Psoas muscle (tissue), 8 donors: ENCODE results near the gene AIMP1. TPM values are rescaled to one million over a fixed set of nuclear protein-coding genes. Genes with fewer than 3 reads are reported as not detected.
A peak's percentile ranks its signal among the peaks of the same experiment; 100 is the strongest.

ENCODE experiments used
- ATAC-seq, 4 donors: fragments of 200-7000 bp; cut with Tn5 transposase; one replicate each; pipeline ENCODE4 v1.9.1; 2020; ENCODE audit warnings: moderate library complexity in 3 of 4, mild to moderate bottlenecking in 2 of 4
- DNase-seq, 2 donors: peaks; one replicate each; pipeline ENCODE4 v3.0.0-alpha.2; 2020
- H3K27ac ChIP-seq: fragments of 200-600 bp; one replicate; pipeline ENCODE4 v1.8.0; 2022
- H3K27me3 ChIP-seq, 3 donors: fragments of 200-600 bp in 1 of 3; one replicate each; pipeline versions ENCODE4 v1.6.1 to v1.8.0; 2013 to 2022; ENCODE audit warnings: low read length in 2 of 3, mild to moderate bottlenecking in 2 of 3, moderate library complexity in 1 of 3; ENCODE audit not compliant: insufficient read depth in 3 of 3
- H3K36me3 ChIP-seq, 2 donors: fragments of 200-600 bp in 1 of 2; one replicate each; pipeline versions ENCODE4 v1.6.1 to v1.8.0; 2013 to 2022; ENCODE audit warnings: low read depth in 1 of 2, mild to moderate bottlenecking in 1 of 2, moderate library complexity in 1 of 2; ENCODE audit not compliant: insufficient read depth in 1 of 2
- H3K4me1 ChIP-seq: fragments of 200-600 bp; one replicate; pipeline ENCODE4 v1.8.0; 2022
- H3K4me3 ChIP-seq: fragments of 200-600 bp; one replicate; pipeline ENCODE4 v1.8.0; 2022; ENCODE audit warnings: mild to moderate bottlenecking
- H3K9me3 ChIP-seq: fragments of 200-600 bp; one replicate; pipeline ENCODE4 v1.8.0; 2022
- CTCF ChIP-seq: fragments of 200-600 bp; IDR thresholded peaks from one replicate; pipeline ENCODE4 v1.8.0; 2022; ENCODE audit warnings: antibody characterized with exemption
- WGBS, 3 donors: extraction: QIAGEN DNeasy Blood & Tissue Kit; methylation state at CpG; one replicate each; pipeline versions ENCODE4 v1.1.6 to v1.1.7; 2013; 5-methylcytosine and 5-hydroxymethylcytosine counted together
- intact Hi-C, 2 donors: fragments of 100-400 bp; cut with DNase I; formaldehyde crosslinking; loops; one replicate each; pipeline versions ENCODE4 v1.11.0 to v1.14.2; 2022
- polyA plus RNA-seq, 3 donors: library from polyadenylated mRNA; stranded (reverse); fragments of 200-250 nt; gene quantifications; one replicate each; pipeline ENCODE4 v1.2.3, GENCODE V29; 2013
- total RNA-seq, 4 donors: library from RNA; stranded (reverse); fragmentation: NEBNext Ultra II Directional in 2 of 4; extraction: Animal tissue kit (Norgen Biotek cat#: 25700) in 2 of 4; gene quantifications; one replicate each; pipeline versions ENCODE4 v1.2.1 to v1.2.4, GENCODE V29; 2021 to 2023
- donor health status: healthy with polysubstance abuse.
- donor health status: DM: no; HTN: no; CAD: no; lungs with moderate emphysema.
- donor health status: Bipolar disorder and iron deficiency.
- donor health status: healthy.
- donor health status: DM: yes; HTN: yes; CAD: no.
- donor health status: DM: no; HTN: no; CAD: no.
- donor health status: DM: no; HTN: no; CAD: no.
- donor health status: DM: yes; HTN: yes; CAD: no.

Gene AIMP1
- total and polyA plus RNA-seq, 7 donors, result 26.0 to 65.5 (median 36.0) TPM

GRCh38 chr4:106369456-106370060 lies 53.2 kb downstream of the AIMP1 start:
- H3K4me1 ChIP-seq, result peaks cover 9% of the 10 kb centered on the region
- DNase-seq, result no peak
- TF ChIP-seq CTCF, result peak; percentile 62
- no peak overlapping the region for H3K4me3 ChIP-seq
- H3K27me3 ChIP-seq, result no peaks in the 10 kb centered on the region
- no peaks in the 10 kb centered on the region for H3K9me3 ChIP-seq
- peak in 1 of 4 donors; percentile 59 for ATAC-seq
- 23 to 29% (median 23%) methylated on average over 6 of the region's 6 CpGs for WGBS, 3 donors
- no peaks in the 10 kb centered on the region for H3K36me3 ChIP-seq
- intact Hi-C loops, result loop anchor here in 1 of 2 donors (5.0 to 10.0 kb wide), 3 partner anchors 133 to 525 kb away; no protein-coding TSS in a partner anchor
- H3K27ac ChIP-seq, result no peak overlapping the region

- ATAC-seq, result no peak
- Histone ChIP-seq H3K4me1 (peaks cover 6% of the 10 kb centered on the region), H3K36me3 (no peaks in the 10 kb centered on the region), H3K27ac (no peak overlapping the region), H3K9me3 (no peaks in the 10 kb centered on the region), H3K27me3 (no peaks in the 10 kb centered on the region), H3K4me3 (no peak overlapping the region)
- DNase-seq, result no peak
- WGBS, 3 donors, result 63 to 69% (median 66%) methylated on average over 2 of the region's 2 CpGs
- intact Hi-C loops, result loop anchor here in 1 of 2 donors (5.0 kb wide), 2 partner anchors 132 to 437 kb away; no protein-coding TSS in a partner anchor
- TF ChIP-seq CTCF, result no peak
These were observed 53.9 kb downstream of the AIMP1 start for GRCh38 chr4:106370214-106370613.

- no peaks in the 10 kb centered on the region for H3K9me3 ChIP-seq
- DNase-seq, result no peak
- H3K36me3 ChIP-seq, result no peaks in the 10 kb centered on the region
- H3K27me3 ChIP-seq, result no peaks in the 10 kb centered on the region
- no peak for TF ChIP-seq CTCF
- no peak overlapping the region for H3K27ac ChIP-seq
- intact Hi-C loops, result loop anchor here in 1 of 2 donors (5.0 kb wide), 2 partner anchors 131 to 436 kb away; no protein-coding TSS in a partner anchor
- peaks cover 1% of the 10 kb centered on the region for H3K4me1 ChIP-seq
- ATAC-seq, result no peak
- H3K4me3 ChIP-seq, result no peak overlapping the region
These were observed 54.8 kb downstream of the AIMP1 start for GRCh38 chr4:106371161-106371560.

GRCh38 chr4:106373026-106373425 lies 56.7 kb downstream of the AIMP1 start:
- Histone ChIP-seq H3K27ac (no peak overlapping the region), H3K4me3 (no peak overlapping the region), H3K36me3 (no peaks in the 10 kb centered on the region), H3K4me1 (no peaks in the 10 kb centered on the region), H3K27me3 (no peaks in the 10 kb centered on the region), H3K9me3 (no peaks in the 10 kb centered on the region)
- intact Hi-C loops, result loop anchor here in 1 of 2 donors (5.0 kb wide), 2 partner anchors 129 to 434 kb away; no protein-coding TSS in a partner anchor
- ATAC-seq (no peak), DNase-seq (no peak)
- no peak for TF ChIP-seq CTCF
- 76 to 84% (median 79%) methylated on average over 3 of the region's 3 CpGs for WGBS, 3 donors

- no peaks in the 10 kb centered on the region for H3K4me1 ChIP-seq
- TF ChIP-seq CTCF, result no peak
- intact Hi-C loops, result no loop called here
- H3K27me3 ChIP-seq, result no peaks in the 10 kb centered on the region
- no peaks in the 10 kb centered on the region for H3K9me3 ChIP-seq
- no peaks in the 10 kb centered on the region for H3K36me3 ChIP-seq
- ATAC-seq (no peak), DNase-seq (no peak)
- no peak overlapping the region for H3K27ac ChIP-seq
- no peak overlapping the region for H3K4me3 ChIP-seq
These were observed 63.8 kb downstream of the AIMP1 start for GRCh38 chr4:106380179-106380578.
